MCF 10A (cell line): ENCODE measurements around the gene OPCML. TPM values are rescaled to one million over a fixed set of nuclear protein-coding genes. Genes with fewer than 3 reads are reported as not detected.

ENCODE experiments used
- BruUV-seq: library from RNA; stranded (reverse); fragments of 400-500 nt; replicated peaks from 2 replicates; lab custom pipeline; 2021; lab: Mats Ljungman, UMichigan
- CTCF ChIA-PET: fragments of 300-600 bp; sonication (Branson Sonifier 250); formaldehyde crosslinking; extraction: SDS; loops from one replicate; lab custom pipeline; 2021; ENCODE audit warnings: antibody characterized with exemption, inconsistent platforms; lab: Yijun Ruan, JAX
- POLR2A ChIA-PET: fragments of 300-600, 350-650 bp; sonication (Branson Sonifier 250); formaldehyde crosslinking; extraction: SDS; loops from one replicate; lab custom pipeline; 2020; ENCODE audit warnings: antibody characterized with exemption, inconsistent platforms; lab: Yijun Ruan, JAX
- DNase-seq: peaks from one replicate; pipeline ENCODE4 v3.0.0-alpha.2; 2018; ENCODE audit not compliant: unreplicated experiment
- H3K27ac Mint-ChIP-seq: one replicate; pipeline ENCODE4 v1.8.0; 2022; ENCODE audit warnings: mild to moderate bottlenecking, low read depth, mixed read lengths; ENCODE audit not compliant: unreplicated experiment
- H3K27me3 Mint-ChIP-seq: one replicate; pipeline ENCODE4 v1.8.0; 2022; ENCODE audit warnings: mixed read lengths; ENCODE audit not compliant: insufficient read depth, unreplicated experiment
- H3K36me3 Mint-ChIP-seq: one replicate; pipeline ENCODE4 v1.8.0; 2022; ENCODE audit warnings: mild to moderate bottlenecking, moderate library complexity, mixed read lengths; ENCODE audit not compliant: insufficient read depth, unreplicated experiment
- H3K4me1 Mint-ChIP-seq: one replicate; pipeline ENCODE4 v1.8.0; 2022; ENCODE audit warnings: mixed read lengths; ENCODE audit not compliant: insufficient read depth, unreplicated experiment
- H3K4me3 Mint-ChIP-seq: one replicate; pipeline ENCODE4 v1.8.0; 2022; ENCODE audit warnings: mild to moderate bottlenecking, moderate library complexity, mixed read lengths; ENCODE audit not compliant: unreplicated experiment
- H3K9me3 Mint-ChIP-seq: one replicate; pipeline ENCODE4 v1.8.0; 2022; ENCODE audit warnings: mixed read lengths; ENCODE audit not compliant: unreplicated experiment
- intact Hi-C: fragments of 100-400 bp; cut with micrococcal nuclease; formaldehyde crosslinking; loops from 2 replicates; pipeline ENCODE4 v1.14.1; 2022
- total RNA-seq: library from RNA; stranded (reverse); gene quantifications from 2 replicates; pipeline ENCODE4 v1.2.3, GENCODE V29; 2022
- TF ChIP-seq, protein P1 (sequence below): fragments of 200-600 bp; IDR thresholded peaks from one replicate; pipeline ENCODE4 v1.8.0; 2022; ENCODE audit warnings: antibody characterized with exemption, mild to moderate bottlenecking; ENCODE audit not compliant: unreplicated experiment

Gene OPCML
- total RNA-seq, 1 experiment from 2014 or later, result not detected

DNA sequence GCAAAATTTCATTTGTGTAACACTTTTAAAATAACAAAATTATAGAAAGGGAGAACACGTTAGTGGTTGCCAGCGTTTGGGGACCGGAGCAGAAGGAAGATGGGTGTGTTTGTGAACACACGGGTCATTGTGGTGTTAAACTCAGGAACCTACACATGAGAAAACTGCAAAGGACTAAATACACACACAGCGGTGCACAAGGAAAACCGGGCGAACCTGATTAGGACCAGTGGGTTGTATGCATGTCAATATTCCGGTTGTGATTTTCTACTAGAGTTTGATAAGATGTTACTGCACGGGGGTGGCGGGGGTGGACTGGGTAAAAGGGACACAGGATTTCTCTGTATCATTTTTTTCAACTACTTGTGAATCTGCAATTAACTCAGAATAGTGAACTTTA lies 351.2 kb downstream of the OPCML start:
- Mint-ChIP-seq H3K27me3 (no peaks in the 10 kb centered on the region), H3K27ac (no peak overlapping the region), H3K4me1 (no peaks in the 10 kb centered on the region), H3K9me3 (peaks cover 7% of the 10 kb centered on the region), H3K4me3 (no peak overlapping the region), H3K36me3 (no peaks in the 10 kb centered on the region)
- CTCF ChIA-PET, result no interaction called here
- TF ChIP-seq, protein P1, sequence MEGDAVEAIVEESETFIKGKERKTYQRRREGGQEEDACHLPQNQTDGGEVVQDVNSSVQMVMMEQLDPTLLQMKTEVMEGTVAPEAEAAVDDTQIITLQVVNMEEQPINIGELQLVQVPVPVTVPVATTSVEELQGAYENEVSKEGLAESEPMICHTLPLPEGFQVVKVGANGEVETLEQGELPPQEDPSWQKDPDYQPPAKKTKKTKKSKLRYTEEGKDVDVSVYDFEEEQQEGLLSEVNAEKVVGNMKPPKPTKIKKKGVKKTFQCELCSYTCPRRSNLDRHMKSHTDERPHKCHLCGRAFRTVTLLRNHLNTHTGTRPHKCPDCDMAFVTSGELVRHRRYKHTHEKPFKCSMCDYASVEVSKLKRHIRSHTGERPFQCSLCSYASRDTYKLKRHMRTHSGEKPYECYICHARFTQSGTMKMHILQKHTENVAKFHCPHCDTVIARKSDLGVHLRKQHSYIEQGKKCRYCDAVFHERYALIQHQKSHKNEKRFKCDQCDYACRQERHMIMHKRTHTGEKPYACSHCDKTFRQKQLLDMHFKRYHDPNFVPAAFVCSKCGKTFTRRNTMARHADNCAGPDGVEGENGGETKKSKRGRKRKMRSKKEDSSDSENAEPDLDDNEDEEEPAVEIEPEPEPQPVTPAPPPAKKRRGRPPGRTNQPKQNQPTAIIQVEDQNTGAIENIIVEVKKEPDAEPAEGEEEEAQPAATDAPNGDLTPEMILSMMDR, result no peak
- DNase-seq, result no peak
- intact Hi-C loops, result no loop called here
- no TSS peak for BruUV-seq
- POLR2A ChIA-PET, result no interaction called here

DNA sequence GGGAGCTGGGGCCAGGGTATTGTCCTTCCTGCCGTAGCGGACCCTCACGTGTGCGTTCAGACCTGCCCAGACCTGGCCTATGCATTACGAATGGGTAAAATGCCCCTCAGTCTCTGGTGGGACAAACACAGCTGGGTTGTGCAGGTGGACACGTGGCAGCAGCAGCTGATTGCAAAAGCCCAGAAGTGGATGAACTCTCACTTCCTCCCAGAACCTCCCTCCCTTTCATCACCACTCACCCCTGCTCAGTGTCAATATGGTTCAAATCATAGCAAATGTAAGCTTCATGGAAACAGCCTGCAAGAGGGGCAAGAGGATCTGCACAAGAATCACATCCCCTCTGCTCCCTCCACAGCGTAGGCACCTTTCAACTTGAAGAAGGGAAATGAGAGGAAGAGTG lies 352.1 kb downstream of the OPCML start:
- intact Hi-C loops, result no loop called here
- TF ChIP-seq, protein P1, result no peak
- H3K36me3 Mint-ChIP-seq, result no peaks in the 10 kb centered on the region
- CTCF ChIA-PET, result no interaction called here
- BruUV-seq, result no TSS peak
- no peak for DNase-seq
- no peak overlapping the region for H3K27ac Mint-ChIP-seq
- no peaks in the 10 kb centered on the region for H3K27me3 Mint-ChIP-seq
- H3K9me3 Mint-ChIP-seq, result peaks cover 3% of the 10 kb centered on the region
- POLR2A ChIA-PET, result no interaction called here
- H3K4me1 Mint-ChIP-seq, result no peaks in the 10 kb centered on the region
- H3K4me3 Mint-ChIP-seq, result no peak overlapping the region

DNA sequence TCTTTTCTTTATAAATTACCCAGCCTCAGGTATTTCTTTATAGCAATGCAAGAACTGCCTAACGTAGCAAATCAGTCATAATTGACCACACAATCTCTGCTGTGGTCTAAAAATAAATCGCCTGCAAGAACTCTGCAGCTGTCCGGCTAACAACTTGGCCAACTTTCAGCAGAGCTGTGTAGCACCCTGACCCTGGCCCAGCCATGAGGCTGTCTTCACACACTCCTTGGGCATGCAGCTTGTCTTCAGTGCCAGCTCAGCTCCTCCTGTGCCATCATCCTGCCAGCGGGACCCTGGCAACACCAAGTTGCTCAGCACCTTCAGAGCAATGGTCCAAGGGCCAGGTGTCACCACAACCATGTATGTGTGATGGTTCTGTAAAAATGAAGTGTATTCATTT lies 355.6 kb downstream of the OPCML start:
- BruUV-seq, result no TSS peak
- H3K4me1 Mint-ChIP-seq, result no peaks in the 10 kb centered on the region

DNA sequence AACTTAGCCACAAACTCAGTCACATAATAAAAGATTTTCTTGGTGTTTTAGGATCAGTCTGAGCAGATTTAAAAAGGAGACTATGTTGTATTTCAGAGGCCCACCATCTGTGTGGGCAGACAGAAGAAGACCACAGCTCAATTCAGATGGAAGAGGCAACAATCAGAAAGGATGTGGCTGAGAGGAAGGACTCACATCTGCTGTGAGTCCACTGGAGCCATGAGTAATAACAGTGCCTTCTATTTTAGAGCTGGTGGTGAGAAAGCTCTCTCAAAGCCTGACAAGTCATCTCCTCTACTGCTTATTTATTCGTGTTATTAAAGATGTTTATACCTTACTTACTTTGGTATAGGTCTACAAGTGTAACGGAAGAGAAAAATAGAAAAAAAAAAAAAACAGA lies 357.2 kb downstream of the OPCML start:
- H3K27me3 Mint-ChIP-seq, result no peaks in the 10 kb centered on the region
- no TSS peak for BruUV-seq
- TF ChIP-seq, protein P1, result no peak
- no peak overlapping the region for H3K27ac Mint-ChIP-seq
- no peaks in the 10 kb centered on the region for H3K4me1 Mint-ChIP-seq
- intact Hi-C loops, result no loop called here
- H3K4me3 Mint-ChIP-seq, result no peak overlapping the region
- DNase-seq, result no peak
- H3K9me3 Mint-ChIP-seq, result peaks cover 15% of the 10 kb centered on the region
- CTCF ChIA-PET, result interaction anchor here (0.7 to 1.3 kb wide), 3 partner anchors 11 to 291 kb away, joined by 3 to 6 read pairs (median 3); no protein-coding TSS in a partner anchor
- POLR2A ChIA-PET, result no interaction called here
- no peaks in the 10 kb centered on the region for H3K36me3 Mint-ChIP-seq

More for the DNA sequence above, 355.6 kb downstream of the OPCML start:
- DNase-seq, result no peak
- POLR2A ChIA-PET, result no interaction called here
- no peaks in the 10 kb centered on the region for H3K36me3 Mint-ChIP-seq
- CTCF ChIA-PET, result no interaction called here
- TF ChIP-seq, protein P1, result no peak
- H3K27me3 Mint-ChIP-seq, result no peaks in the 10 kb centered on the region
- no peak overlapping the region for H3K27ac Mint-ChIP-seq
- H3K4me3 Mint-ChIP-seq, result no peak overlapping the region
- intact Hi-C loops, result no loop called here
- H3K9me3 Mint-ChIP-seq, result peaks cover 8% of the 10 kb centered on the region
